GM18508 (cell line): ENCODE data around the gene KLF13.

Source experiments
- ATAC-seq: cut with Tn5 transposase; IDR thresholded peaks from one replicate; pipeline ENCODE4 v1.9.1; 2021; ENCODE audit warnings: moderate number of reproducible peaks; ENCODE audit not compliant: insufficient read depth, unreplicated experiment

The KLF13 gene

DNA sequence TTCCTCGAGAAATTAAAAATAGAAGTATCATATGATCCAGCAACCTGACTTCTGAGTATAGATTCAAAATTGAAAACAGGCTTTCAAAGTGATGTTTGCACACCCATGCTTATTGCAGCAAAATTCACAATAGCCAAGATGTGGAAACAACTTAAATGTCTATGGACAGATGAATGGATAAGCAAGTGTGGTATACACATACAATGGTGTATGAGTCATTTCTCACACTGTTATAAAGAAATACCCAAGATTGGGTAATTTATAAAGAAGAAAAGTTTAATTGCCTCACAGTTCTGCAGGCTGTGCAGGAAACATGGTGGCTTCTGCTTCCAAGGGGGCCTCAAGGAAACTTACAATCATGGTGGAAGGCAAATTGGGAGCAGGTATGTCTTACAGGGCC is 100.8 kb downstream of the KLF13 start:
- no peak for ATAC-seq
